GM12878 (cell line): Measurements from ENCODE around the gene ROCK2. TPM values are rescaled to one million over a fixed set of nuclear protein-coding genes. Genes with fewer than 3 reads are reported as not detected.

Source experiments
- ATAC-seq: fragments of 200-7000 bp; cut with Tn5 transposase; 3 replicates; pipeline ENCODE4 v1.9.1; 2020; ENCODE audit warnings: mild to moderate bottlenecking, moderate library complexity
- BruUV-seq: library from RNA; stranded (reverse); fragments of 400-500 nt; replicated peaks from 2 replicates; lab custom pipeline; 2021; lab: Mats Ljungman, UMichigan
- CTCF ChIA-PET: fragments of 300-600 bp; sonication (Branson Sonifier 250); formaldehyde crosslinking; extraction: SDS; loops from one replicate; lab custom pipeline; 2021; ENCODE audit warnings: inconsistent platforms; lab: Yijun Ruan, JAX
- POLR2A ChIA-PET: fragments of 350-600 bp; formaldehyde crosslinking; extraction: SDS; loops from one replicate; lab custom pipeline; 2021; ENCODE audit warnings: inconsistent platforms; lab: Charles Lee
- RAD21 ChIA-PET: fragments of 300-600 bp; sonication (Branson Sonifier 250); formaldehyde crosslinking; loops from one replicate; lab custom pipeline; 2023; ENCODE audit warnings: antibody characterized with exemption; ENCODE audit not compliant: unreplicated experiment; lab: Charles Lee
- SMC1A ChIA-PET: fragments of 300-600 bp; sonication (Branson Sonifier 250); formaldehyde crosslinking; loops from one replicate; lab custom pipeline; 2023; ENCODE audit not compliant: unreplicated experiment, uncharacterized antibody; lab: Charles Lee
- DNase-seq: peaks from one replicate; pipeline ENCODE4 v3.0.0-alpha.2; 2011; ENCODE audit warnings: low read depth, low spot score
- FAIRE-seq: peaks from 3 replicates; lab custom pipeline; 2011; peaks lifted over from hg19 to GRCh38; lab: Jason Lieb, UNC
- H2AFZ ChIP-seq: 2 replicates; pipeline ENCODE4 v1.6.0; 2011; ENCODE audit warnings: low read depth, low read length, control low read depth; ENCODE audit not compliant: control insufficient read depth
- H3K27ac ChIP-seq: 2 replicates; pipeline ENCODE4 v1.5.1; 2011; ENCODE audit warnings: control low read depth; ENCODE audit not compliant: control insufficient read depth, insufficient read depth
- H3K27me3 ChIP-seq, 2 experiments: replicated peaks in 1 of 2; 2 replicates each; pipeline versions ENCODE4 v1.6.0 to v1.6.1; 2011; ENCODE audit warnings: low read length in 1 of 2; ENCODE audit not compliant: control insufficient read depth in 2 of 2, insufficient read depth in 2 of 2
- H3K36me3 ChIP-seq, 2 experiments: 2 replicates each; pipeline ENCODE4 v1.5.1; 2011; ENCODE audit warnings: low read length in 1 of 2; ENCODE audit not compliant: control insufficient read depth in 2 of 2, insufficient read depth in 2 of 2
- H3K4me1 ChIP-seq: 2 replicates; pipeline ENCODE4 v1.6.1; 2011; ENCODE audit warnings: mild to moderate bottlenecking, low read length, moderate library complexity, mixed read lengths; ENCODE audit not compliant: control insufficient read depth, insufficient read depth
- H3K4me2 ChIP-seq: 2 replicates; pipeline ENCODE4 v1.6.0; 2011; ENCODE audit warnings: control low read depth; ENCODE audit not compliant: control insufficient read depth, insufficient read depth
- H3K4me3 ChIP-seq: fragments of 200-600 bp; sonication (generic); 2 replicates; pipeline ENCODE4 v1.5.1; 2016
- H3K79me2 ChIP-seq: 2 replicates; pipeline ENCODE4 v1.6.0; 2011; ENCODE audit warnings: low read length; ENCODE audit not compliant: control insufficient read depth, insufficient read depth
- H3K9ac ChIP-seq: 2 replicates; pipeline ENCODE4 v1.8.0; 2011; ENCODE audit warnings: low read length, control low read depth, mixed read lengths; ENCODE audit not compliant: control insufficient read depth, insufficient read depth
- H3K9me3 ChIP-seq: replicated peaks from 3 replicates; pipeline ENCODE4 v1.5.1; 2011; ENCODE audit warnings: mild to moderate bottlenecking, low read length; ENCODE audit not compliant: control insufficient read depth, insufficient read depth
- H4K20me1 ChIP-seq: 2 replicates; pipeline ENCODE4 v1.6.0; 2011; ENCODE audit not compliant: control insufficient read depth, insufficient read depth
- ATF3 ChIP-seq: IDR thresholded peaks from 2 replicates; pipeline ENCODE4 v1.6.1; 2011; ENCODE audit warnings: low read depth, mild to moderate bottlenecking, low read length, moderate library complexity, borderline replicate concordance; ENCODE audit errors: extremely low read depth
- BCL11A ChIP-seq: IDR thresholded peaks from 2 replicates; pipeline ENCODE4 v1.6.1; 2011; ENCODE audit warnings: low read depth, low read length
- CBFB ChIP-seq: IDR thresholded peaks from 2 replicates; pipeline ENCODE4 v1.6.1; 2016; ENCODE audit warnings: antibody characterized with exemption, low read depth
- CHD1 ChIP-seq: IDR thresholded peaks from 2 replicates; pipeline ENCODE4 v1.6.1; 2012; ENCODE audit warnings: low read depth, low read length, improper control_type of control experiment
- IKZF1 ChIP-seq: fragments of 450-650 bp; conservative IDR thresholded peaks from 2 replicates; pipeline ENCODE4 v1.6.1; 2017; ENCODE audit warnings: antibody characterized with exemption, mild to moderate bottlenecking
- KAT2A ChIP-seq: conservative IDR thresholded peaks from 2 replicates; pipeline ENCODE4 v1.6.1; 2011; ENCODE audit warnings: low read depth, low read length; ENCODE audit not compliant: control insufficient read depth
- MAX ChIP-seq: IDR thresholded peaks from 2 replicates; pipeline ENCODE4 v1.6.1; 2012; ENCODE audit warnings: low read depth, low read length, improper control_type of control experiment
- MEF2B ChIP-seq: fragments of 450-650 bp; IDR thresholded peaks from 2 replicates; pipeline ENCODE4 v1.6.1; 2018; ENCODE audit warnings: mild to moderate bottlenecking, moderate library complexity; ENCODE audit not compliant: partially characterized antibody, poor library complexity, severe bottlenecking
- SIX5 ChIP-seq: IDR thresholded peaks from 2 replicates; pipeline ENCODE4 v1.6.1; 2011; ENCODE audit warnings: mild to moderate bottlenecking, low read depth, low read length, moderate library complexity; ENCODE audit not compliant: severe bottlenecking
- WGBS: methylation state at CpG from one replicate; pipeline ENCODE4 v1.1.6; 2016; ENCODE audit warnings: low lambda C conversion rate; ENCODE audit not compliant: insufficient replicate concordance, insufficient coverage; ENCODE audit errors: missing lambda C conversion rate; 5-methylcytosine and 5-hydroxymethylcytosine counted together
- in situ Hi-C: fragments of 300-500 bp; cut with MboI; formaldehyde crosslinking; loops from 9 replicates; pipeline ENCODE4 v1.14.3; 2018; ENCODE audit warnings: mixed read lengths
- intact Hi-C: fragments of 100-400 bp; cut with micrococcal nuclease; formaldehyde crosslinking; loops from one replicate; pipeline ENCODE4 v1.14.2; 2022; ENCODE audit not compliant: unreplicated experiment
- polyA plus RNA-seq, 11 experiments: library from polyadenylated mRNA; depleted of rRNA in 4 of 11; unstranded in 6 of 11; stranded (reverse) in 5 of 11; fragments of >200 nt; fragmentation: Nextera tagmentation in 4 of 11; fragmentation: Illumina TruSeq in 1 of 11; extraction: Ambion mirVana in 4 of 11; extraction: Trizol in 1 of 11; gene quantifications; 1 replicate in 1 of 11; 2 replicates in 10 of 11; pipeline versions ENCODE4 v1.2.1 to v1.2.3, GENCODE V29; 2011 to 2016; ENCODE audit warnings: inconsistent platforms in 2 of 11, missing spikeins in 2 of 11, low read depth in 1 of 11
- total RNA-seq, 4 experiments: library from RNA; depleted of rRNA in 3 of 4; stranded (reverse); fragments of >200 nt in 3 of 4; fragmentation: Illumina TruSeq in 1 of 4; extraction: Trizol in 1 of 4; gene quantifications; 2 replicates each; pipeline versions ENCODE4 v1.2.1 to v1.2.3, GENCODE V29; 2013 to 2021
- TF ChIP-seq, protein P1 (sequence below): fragments of 450-650 bp; formaldehyde crosslinking; IDR thresholded peaks from 2 replicates; pipeline ENCODE4 v1.4.0; 2022; ENCODE audit warnings: mild to moderate bottlenecking, moderate library complexity
- TF ChIP-seq, protein P2 (sequence below): fragments of 450-650 bp; IDR thresholded peaks from 2 replicates; pipeline ENCODE4 v1.6.1; 2014; ENCODE audit warnings: mild to moderate bottlenecking

ROCK2 gene
- total and polyA plus RNA-seq, 10 of the 15 experiments (the other 5 are each of a cell fraction or from before 2014, with no cell fraction given) = 4.6 to 22.1 (median 8.3) TPM

DNA sequence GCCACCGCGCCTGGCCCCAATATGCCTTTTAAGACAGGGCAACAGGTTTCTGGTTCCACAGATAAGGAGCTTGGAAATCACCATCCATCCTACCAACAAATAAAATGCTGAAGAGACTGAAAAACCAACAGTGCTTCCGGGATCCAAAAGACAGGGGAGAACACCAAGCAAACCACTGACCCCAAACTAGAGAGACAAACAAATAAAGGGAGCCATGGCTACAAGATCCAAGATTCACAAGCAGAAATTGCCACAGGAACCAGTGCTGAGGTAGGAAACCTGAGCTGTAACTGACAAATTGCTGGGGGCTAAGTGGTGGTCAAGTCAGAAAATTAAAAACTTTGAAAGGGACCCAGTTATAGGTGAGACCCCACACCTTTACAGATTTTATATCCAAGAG, 76.5 kb downstream of the ROCK2 start (continued):
- TF ChIP-seq, protein P1, sequence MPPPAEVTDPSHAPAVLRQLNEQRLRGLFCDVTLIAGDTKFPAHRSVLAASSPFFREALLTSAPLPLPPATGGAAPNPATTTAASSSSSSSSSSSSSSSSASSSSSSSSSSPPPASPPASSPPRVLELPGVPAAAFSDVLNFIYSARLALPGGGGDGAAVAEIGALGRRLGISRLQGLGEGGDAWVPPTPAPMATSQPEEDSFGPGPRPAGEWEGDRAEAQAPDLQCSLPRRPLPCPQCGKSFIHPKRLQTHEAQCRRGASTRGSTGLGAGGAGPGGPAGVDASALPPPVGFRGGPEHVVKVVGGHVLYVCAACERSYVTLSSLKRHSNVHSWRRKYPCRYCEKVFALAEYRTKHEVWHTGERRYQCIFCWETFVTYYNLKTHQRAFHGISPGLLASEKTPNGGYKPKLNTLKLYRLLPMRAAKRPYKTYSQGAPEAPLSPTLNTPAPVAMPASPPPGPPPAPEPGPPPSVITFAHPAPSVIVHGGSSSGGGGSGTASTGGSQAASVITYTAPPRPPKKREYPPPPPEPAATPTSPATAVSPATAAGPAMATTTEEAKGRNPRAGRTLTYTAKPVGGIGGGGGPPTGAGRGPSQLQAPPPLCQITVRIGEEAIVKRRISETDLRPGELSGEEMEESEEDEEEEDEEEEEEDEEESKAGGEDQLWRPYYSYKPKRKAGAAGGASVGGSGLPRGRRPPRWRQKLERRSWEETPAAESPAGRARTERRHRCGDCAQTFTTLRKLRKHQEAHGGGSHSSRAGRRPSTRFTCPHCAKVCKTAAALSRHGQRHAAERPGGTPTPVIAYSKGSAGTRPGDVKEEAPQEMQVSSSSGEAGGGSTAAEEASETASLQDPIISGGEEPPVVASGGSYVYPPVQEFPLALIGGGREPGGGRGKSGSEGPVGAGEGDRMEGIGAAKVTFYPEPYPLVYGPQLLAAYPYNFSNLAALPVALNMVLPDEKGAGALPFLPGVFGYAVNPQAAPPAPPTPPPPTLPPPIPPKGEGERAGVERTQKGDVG (CRISPR knock-in tag) = no peak

DNA sequence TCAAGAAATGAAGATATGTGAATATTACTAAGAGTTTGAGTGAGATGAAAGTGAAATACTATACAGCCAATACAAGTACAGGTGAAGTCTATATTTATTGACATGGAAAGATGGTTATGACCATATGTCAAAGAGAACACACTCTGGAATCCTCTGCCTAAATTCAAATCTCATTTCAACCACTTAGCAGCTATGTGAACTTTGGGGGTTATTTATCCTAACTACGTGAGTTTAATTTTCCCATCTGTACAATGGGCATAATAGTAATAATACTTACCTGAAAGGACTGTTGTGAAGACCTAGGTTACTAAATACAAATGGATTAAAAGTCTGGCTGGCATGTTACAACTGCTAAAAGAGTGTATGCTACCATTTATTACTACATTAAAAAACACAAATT, 79.6 kb downstream of the ROCK2 start:
- CTCF ChIA-PET = no interaction called here
- in situ Hi-C loops = no loop called here
- RAD21 ChIA-PET = no interaction called here

More for the DNA sequence above, 79.6 kb downstream of the ROCK2 start:
- intact Hi-C loops = no loop called here
- H3K27ac ChIP-seq = no peak overlapping the region
- H4K20me1 ChIP-seq = no peaks in the 10 kb centered on the region
- H3K4me3 ChIP-seq = no peak overlapping the region
- no peaks in the 10 kb centered on the region for H3K79me2 ChIP-seq
- no TSS peak for BruUV-seq
- no peak for DNase-seq
- H3K36me3 ChIP-seq = no peaks in the 10 kb centered on the region
- H3K27me3 ChIP-seq = no peaks in the 10 kb centered on the region
- no peaks in the 10 kb centered on the region for H3K4me1 ChIP-seq
- WGBS = 100% methylated on average over 1 of the region's 1 CpG
- ChIA-PET POLR2A (no interaction called here), SMC1A (no interaction called here)
- no peaks in the 10 kb centered on the region; the same call in 2 of the 3 replicates for H3K9me3 ChIP-seq
- H3K9ac ChIP-seq = no peak overlapping the region
- TF ChIP-seq ATF3 = no peak
- no peak for TF ChIP-seq BCL11A
- TF ChIP-seq, protein P2, sequence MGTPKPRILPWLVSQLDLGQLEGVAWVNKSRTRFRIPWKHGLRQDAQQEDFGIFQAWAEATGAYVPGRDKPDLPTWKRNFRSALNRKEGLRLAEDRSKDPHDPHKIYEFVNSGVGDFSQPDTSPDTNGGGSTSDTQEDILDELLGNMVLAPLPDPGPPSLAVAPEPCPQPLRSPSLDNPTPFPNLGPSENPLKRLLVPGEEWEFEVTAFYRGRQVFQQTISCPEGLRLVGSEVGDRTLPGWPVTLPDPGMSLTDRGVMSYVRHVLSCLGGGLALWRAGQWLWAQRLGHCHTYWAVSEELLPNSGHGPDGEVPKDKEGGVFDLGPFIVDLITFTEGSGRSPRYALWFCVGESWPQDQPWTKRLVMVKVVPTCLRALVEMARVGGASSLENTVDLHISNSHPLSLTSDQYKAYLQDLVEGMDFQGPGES = no peak
- TF ChIP-seq KAT2A = no peak
- no peak for TF ChIP-seq IKZF1
- no peak for TF ChIP-seq CBFB
- no peak for TF ChIP-seq MEF2B
- TF ChIP-seq SIX5 = no peak
- no peak for TF ChIP-seq MAX
- TF ChIP-seq CHD1 = no peak
- H2AFZ ChIP-seq = no peak overlapping the region
- no peak for FAIRE-seq
- no peak overlapping the region for H3K4me2 ChIP-seq
- no peak for ATAC-seq
